ENCODE data around the gene CKMT2. TPM values are rescaled to one million over a fixed set of nuclear protein-coding genes. Genes with fewer than 3 reads are reported as not detected.
"Not testable (repeated sequence)": the region's sequence is repeated elsewhere in the genome, so short reads cannot be mapped to it uniquely, and the experiment has no call there.

CKMT2 gene
- total RNA-seq, 2 experiments from 2014 or later: not detected

DNA sequence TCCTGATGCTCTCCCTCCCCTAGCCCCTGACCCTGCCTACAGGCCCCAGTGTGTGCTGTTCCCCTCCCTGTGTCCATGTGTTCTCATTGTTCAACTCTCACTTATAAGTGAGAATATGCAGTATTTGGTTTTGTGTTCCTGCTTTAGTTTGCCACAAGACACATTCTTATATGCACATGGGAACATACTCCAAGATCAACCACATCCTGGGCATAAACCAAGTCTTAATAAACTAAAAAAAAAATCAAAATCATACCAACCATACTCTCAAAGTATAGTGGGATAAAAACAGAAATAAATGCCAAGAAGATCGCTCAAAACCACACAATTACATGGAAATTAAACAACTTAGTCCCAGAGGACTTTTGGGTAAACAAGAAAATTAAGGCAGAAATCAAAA lies 57.0 kb downstream of the CKMT2 start:
- ATAC-seq (no peak), DNase-seq (no peak)
- no peak overlapping the region for H3K27ac Mint-ChIP-seq
- no peaks in the 10 kb centered on the region for H3K27me3 Mint-ChIP-seq
- ChIA-PET POLR2A (no interaction called here), CTCF (no interaction called here)
- H3K9me3 Mint-ChIP-seq (ENCODE audit: low read depth): peaks cover 22% of the 10 kb centered on the region
- intact Hi-C loops (cut with DNase I, micrococcal nuclease): loop anchor here in 1 of 2 experiments (10.0 kb wide), 1 partner anchor 1785 kb away; the partner anchor contains the start of genes TMEM167A and XRCC4
- no peak overlapping the region for H3K4me3 Mint-ChIP-seq
- H3K36me3 Mint-ChIP-seq (ENCODE audit: low read depth): peaks cover 39% of the 10 kb centered on the region
- H3K4me1 Mint-ChIP-seq: peaks cover 61% of the 10 kb centered on the region

DNA sequence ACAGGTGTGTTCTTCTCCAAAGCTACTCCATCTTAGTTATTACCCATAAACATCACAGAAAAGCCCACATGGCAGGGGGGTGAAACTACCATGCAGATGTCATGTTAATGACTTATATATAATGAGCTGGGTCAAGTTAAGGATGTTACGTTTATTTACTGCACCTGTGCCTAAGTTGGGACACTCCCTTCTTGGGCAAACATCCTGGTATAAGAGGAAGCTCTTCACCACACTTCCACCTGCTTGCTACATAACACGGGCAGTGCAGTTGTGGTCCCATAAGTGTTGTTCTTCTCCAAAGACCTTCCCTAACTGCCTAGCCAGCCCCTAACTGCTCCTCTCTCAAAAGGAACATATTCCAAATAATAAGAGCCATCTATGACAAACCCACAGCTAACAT lies 59.0 kb downstream of the CKMT2 start:
- Mint-ChIP-seq H3K36me3 (ENCODE audit: low read depth) (peaks cover 33% of the 10 kb centered on the region), H3K27me3 (no peaks in the 10 kb centered on the region), H3K27ac (no peak overlapping the region), H3K4me3 (no peak overlapping the region), H3K4me1 (peaks cover 50% of the 10 kb centered on the region), H3K9me3 (ENCODE audit: low read depth) (peaks cover 22% of the 10 kb centered on the region)
- no peak for DNase-seq
- intact Hi-C loops (cut with DNase I, micrococcal nuclease): loop anchor here in 1 of 2 experiments (10.0 kb wide), 1 partner anchor 1783 kb away; the partner anchor contains the start of genes TMEM167A and XRCC4
- no peak for ATAC-seq
- ChIA-PET POLR2A (interaction anchor here (1.2 kb wide), 1 partner anchor 8 kb away, joined by 4 read pairs; no protein-coding TSS in a partner anchor), CTCF (interaction anchor here (0.8 kb wide), 2 partner anchors 10 to 34 kb away, joined by 3 to 4 read pairs; no protein-coding TSS in a partner anchor)

DNA sequence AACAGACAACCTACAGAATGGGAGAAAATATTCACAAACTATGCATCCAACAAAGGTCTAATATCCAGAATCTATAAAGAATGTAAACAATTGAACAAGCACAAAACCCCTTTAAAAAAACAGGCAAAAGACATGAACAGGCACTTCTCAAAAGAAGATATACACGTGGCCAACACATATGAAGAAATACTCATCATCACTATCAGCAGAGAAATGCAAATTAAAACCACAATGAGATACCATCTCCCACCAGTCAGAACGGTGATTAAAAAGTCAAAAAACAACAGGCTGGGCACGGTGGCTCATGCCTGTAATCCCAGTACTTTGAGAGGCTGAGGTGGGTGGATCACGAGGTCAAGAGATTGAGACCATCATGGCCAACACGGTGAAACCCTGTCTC lies 60.9 kb downstream of the CKMT2 start:
- ATAC-seq: peak; percentile 26
- H3K4me3 Mint-ChIP-seq, POLR2A ChIA-PET, H3K27me3 Mint-ChIP-seq, DNase-seq, CTCF ChIA-PET, H3K27ac Mint-ChIP-seq: not testable (repeated sequence)
- Mint-ChIP-seq H3K4me1 (peaks cover 51% of the 10 kb centered on the region), H3K9me3 (ENCODE audit: low read depth) (peaks cover 22% of the 10 kb centered on the region), H3K36me3 (ENCODE audit: low read depth) (peaks cover 38% of the 10 kb centered on the region)
- intact Hi-C loops (cut with DNase I, micrococcal nuclease): loop anchor here in 1 of 2 experiments (10.0 kb wide), 1 partner anchor 1781 kb away; the partner anchor contains the start of genes TMEM167A and XRCC4

DNA sequence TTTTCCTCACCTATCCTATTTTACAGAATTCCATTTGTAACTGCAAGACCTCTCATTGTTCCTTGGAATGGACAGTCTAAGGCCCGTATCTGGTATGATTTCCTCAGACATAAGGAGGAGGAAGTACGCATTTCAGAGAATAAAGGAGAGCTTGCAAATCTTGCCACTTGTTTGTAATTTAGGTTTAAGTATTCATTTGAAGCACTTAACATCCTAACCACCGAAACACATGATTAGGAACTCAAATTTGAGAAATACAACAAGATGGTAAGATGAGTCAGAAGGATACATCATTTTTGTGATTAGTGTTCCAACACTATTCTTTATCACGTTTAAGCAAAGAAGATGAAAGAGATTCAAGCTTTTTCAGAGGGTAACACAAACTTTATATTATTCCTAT lies 64.4 kb downstream of the CKMT2 start:
- Mint-ChIP-seq H3K27me3 (no peaks in the 10 kb centered on the region), H3K4me1 (peaks cover 41% of the 10 kb centered on the region), H3K9me3 (ENCODE audit: low read depth) (peaks cover 8% of the 10 kb centered on the region), H3K27ac (no peak overlapping the region), H3K36me3 (ENCODE audit: low read depth) (peaks cover 18% of the 10 kb centered on the region), H3K4me3 (no peak overlapping the region)
- DNase-seq (no peak), ATAC-seq (no peak)
- POLR2A ChIA-PET: no interaction called here
- intact Hi-C loops (cut with DNase I, micrococcal nuclease): loop anchor here in 1 of 2 experiments (10.0 kb wide), 1 partner anchor 1777 kb away; the partner anchor contains the start of genes TMEM167A and XRCC4
- CTCF ChIA-PET: interaction anchor here (0.6 to 3.4 kb wide), 4 partner anchors 10 to 626 kb away, joined by 3 to 23 read pairs (median 4); no protein-coding TSS in a partner anchor

DNA sequence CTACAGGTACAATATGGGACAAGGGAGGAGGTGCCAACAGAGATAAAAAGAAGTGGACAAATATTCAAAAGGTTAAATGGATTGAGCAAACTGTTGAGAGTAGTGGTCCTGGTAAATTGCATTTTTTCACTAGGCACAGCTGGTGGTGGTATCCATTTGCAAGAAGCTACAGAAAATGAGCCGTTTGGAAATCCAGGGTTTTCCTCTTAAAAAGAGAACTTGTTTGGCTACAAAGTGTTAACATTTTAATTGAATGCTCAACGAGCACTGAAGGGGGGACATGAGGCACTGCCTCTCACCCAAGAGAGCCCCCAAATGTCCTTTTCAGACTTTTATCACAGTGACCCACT lies 67.8 kb downstream of the CKMT2 start:
- peak overlapping the region; percentile 97 for H3K27ac Mint-ChIP-seq
- peaks cover 56% of the 10 kb centered on the region for H3K4me1 Mint-ChIP-seq
- ATAC-seq (no peak), DNase-seq (no peak)
- POLR2A ChIA-PET: interaction anchor here (1.1 kb wide), 1 partner anchor 9 kb away, joined by 4 read pairs; no protein-coding TSS in a partner anchor
- intact Hi-C loops (cut with DNase I, micrococcal nuclease): loop anchor here (1.0 to 10.0 kb wide), 12 partner anchors 104 to 978 kb away; partner anchors contain the start of genes ATG10 (in 2 of the 2), DHFR (in 1 of the 2), MSH3 (in 1 of the 2) and RASGRF2 (in 1 of the 2)
- peaks cover 15% of the 10 kb centered on the region for H3K36me3 Mint-ChIP-seq (ENCODE audit: low read depth)
- no peaks in the 10 kb centered on the region for H3K27me3 Mint-ChIP-seq
- H3K9me3 Mint-ChIP-seq (ENCODE audit: low read depth): no peaks in the 10 kb centered on the region
- H3K4me3 Mint-ChIP-seq: peak overlapping the region; percentile 86
- CTCF ChIA-PET: interaction anchor here (1.6 kb wide), 1 partner anchor 106 kb away, joined by 4 read pairs; no protein-coding TSS in a partner anchor

DNA sequence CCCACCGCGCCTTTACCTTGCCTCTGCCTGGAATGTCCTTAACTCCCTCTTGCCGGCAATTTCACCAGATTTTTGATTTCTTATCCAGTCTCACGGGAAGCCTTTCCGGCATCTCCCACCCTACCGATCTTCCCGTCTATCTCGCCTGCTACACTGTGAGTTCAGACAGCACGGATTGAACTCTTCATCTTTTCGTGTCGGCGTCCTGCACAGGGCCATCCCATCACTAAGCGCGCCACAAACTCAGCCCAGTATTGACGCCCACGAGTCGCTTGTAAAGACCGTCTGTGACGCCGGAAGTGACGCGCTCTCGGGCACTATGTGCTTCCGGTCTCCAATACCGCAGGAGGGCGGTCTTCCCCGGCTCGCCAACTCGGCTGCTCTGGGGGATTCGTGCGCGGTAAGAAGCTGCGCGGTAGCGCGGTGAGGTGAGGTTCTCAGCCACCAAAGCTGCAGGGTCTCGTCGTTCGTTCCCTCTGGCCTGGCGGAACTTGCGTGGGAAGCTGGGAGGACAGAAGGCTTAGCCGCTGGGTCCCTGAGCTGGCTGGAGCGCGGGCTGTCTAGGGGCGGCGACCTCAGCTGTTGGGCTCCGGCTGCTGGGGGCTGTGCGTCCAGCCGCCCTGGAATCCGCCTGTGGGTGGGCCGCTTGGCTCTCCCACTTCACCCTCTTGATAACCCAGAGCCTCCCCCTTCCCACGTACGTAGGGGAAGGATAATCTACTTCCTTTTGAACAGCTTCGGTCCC lies 68.3 kb downstream of the CKMT2 start, which contains the start of gene ZCCHC9:
TSS of gene ZCCHC9 (plus strand) at position 317 of the 745 bp plus-strand sequence. CDS start 3,171 bp downstream, outside the sequence.
- ChIA-PET POLR2A (interaction anchor here (0.6 kb wide), 1 partner anchor 149 kb away, joined by 4 read pairs; no protein-coding TSS in a partner anchor), CTCF (interaction anchor here (1.0 to 1.6 kb wide), 5 partner anchors 9 to 106 kb away, joined by 3 to 5 read pairs (median 4); no protein-coding TSS in a partner anchor)
- H3K4me1 Mint-ChIP-seq: peaks cover 57% of the 10 kb centered on the region
- peaks cover 17% of the 10 kb centered on the region for H3K36me3 Mint-ChIP-seq (ENCODE audit: low read depth)
- peak within 1 kb of the TSS; percentile 97 for H3K27ac Mint-ChIP-seq
- no peaks in the 10 kb centered on the region for H3K27me3 Mint-ChIP-seq
- peak; percentile 97 for DNase-seq
- H3K9me3 Mint-ChIP-seq (ENCODE audit: low read depth): no peaks in the 10 kb centered on the region
- H3K4me3 Mint-ChIP-seq: peak within 1 kb of the TSS; percentile 86
- intact Hi-C loops (cut with DNase I, micrococcal nuclease): loop anchor here (1.0 to 10.0 kb wide), 12 partner anchors 104 to 977 kb away; partner anchors contain the start of genes ATG10 (in 2 of the 2), DHFR (in 1 of the 2), MSH3 (in 1 of the 2) and RASGRF2 (in 1 of the 2)
- peak; percentile 90 for ATAC-seq

DNA sequence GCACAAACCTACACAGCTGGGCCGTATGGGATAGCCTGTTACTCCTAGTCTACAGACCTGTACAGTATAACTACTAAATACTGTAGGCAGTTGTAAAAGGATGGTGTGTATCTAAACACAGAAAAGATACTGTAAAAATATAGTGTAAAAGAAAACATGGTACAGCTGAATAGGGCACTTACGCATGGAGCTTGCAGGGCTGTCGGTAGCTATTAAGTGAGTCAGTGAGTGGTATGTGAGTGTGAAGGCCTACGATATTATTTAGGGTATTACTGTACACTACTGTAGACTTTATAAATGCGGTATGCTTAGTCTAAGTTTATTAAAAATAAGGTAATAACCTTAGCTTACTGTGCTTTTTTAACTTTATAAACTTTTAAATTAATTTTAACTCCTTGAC lies 69.5 kb downstream of the CKMT2 start:
- intact Hi-C loops (cut with DNase I, micrococcal nuclease): loop anchor here (5.0 to 10.0 kb wide), 8 partner anchors 105 to 865 kb away; partner anchors contain the start of genes ATG10 (in 2 of the 2) and RASGRF2 (in 1 of the 2)
- no peaks in the 10 kb centered on the region for H3K27me3 Mint-ChIP-seq
- H3K36me3 Mint-ChIP-seq (ENCODE audit: low read depth): peaks cover 15% of the 10 kb centered on the region
- H3K9me3 Mint-ChIP-seq (ENCODE audit: low read depth): no peaks in the 10 kb centered on the region
- peak overlapping the region; percentile 86 for H3K4me3 Mint-ChIP-seq
- peaks cover 50% of the 10 kb centered on the region for H3K4me1 Mint-ChIP-seq
- ChIA-PET CTCF (interaction anchor here (0.6 to 1.4 kb wide), 5 partner anchors 11 to 77 kb away, joined by 3 to 5 read pairs (median 4); no protein-coding TSS in a partner anchor), POLR2A (no interaction called here)
- DNase-seq: no peak
- ATAC-seq: no peak
- no peak overlapping the region for H3K27ac Mint-ChIP-seq

DNA sequence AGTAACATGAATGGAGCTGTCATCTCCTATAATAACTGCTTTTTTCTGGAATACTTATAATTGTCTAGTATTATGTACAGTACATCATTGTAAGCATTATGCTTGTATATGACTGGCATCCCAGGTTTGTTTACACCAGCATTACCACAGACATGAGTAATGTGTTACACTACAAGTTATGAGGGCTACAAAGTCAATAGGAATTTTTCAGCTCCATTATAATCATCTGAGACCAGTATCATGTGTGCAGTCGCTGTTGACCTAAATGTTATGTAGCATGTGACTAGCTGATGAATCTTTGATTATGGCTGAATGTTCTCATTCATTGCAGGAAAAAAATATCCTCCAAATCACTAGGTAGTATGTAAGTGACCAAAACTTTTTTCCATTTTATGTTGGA lies 70.4 kb downstream of the CKMT2 start:
- POLR2A ChIA-PET: interaction anchor here (0.6 kb wide), 1 partner anchor 22 kb away, joined by 3 read pairs; no protein-coding TSS in a partner anchor
- CTCF ChIA-PET: no interaction called here
- ATAC-seq (no peak), DNase-seq (no peak)
- Mint-ChIP-seq H3K4me1 (peaks cover 42% of the 10 kb centered on the region), H3K4me3 (no peak overlapping the region), H3K27ac (no peak overlapping the region), H3K36me3 (ENCODE audit: low read depth) (peaks cover 12% of the 10 kb centered on the region), H3K27me3 (no peaks in the 10 kb centered on the region), H3K9me3 (ENCODE audit: low read depth) (no peaks in the 10 kb centered on the region)
- intact Hi-C loops (cut with DNase I, micrococcal nuclease): loop anchor here (5.0 to 10.0 kb wide), 8 partner anchors 106 to 864 kb away; partner anchors contain the start of genes ATG10 (in 2 of the 2) and RASGRF2 (in 1 of the 2)

DNA sequence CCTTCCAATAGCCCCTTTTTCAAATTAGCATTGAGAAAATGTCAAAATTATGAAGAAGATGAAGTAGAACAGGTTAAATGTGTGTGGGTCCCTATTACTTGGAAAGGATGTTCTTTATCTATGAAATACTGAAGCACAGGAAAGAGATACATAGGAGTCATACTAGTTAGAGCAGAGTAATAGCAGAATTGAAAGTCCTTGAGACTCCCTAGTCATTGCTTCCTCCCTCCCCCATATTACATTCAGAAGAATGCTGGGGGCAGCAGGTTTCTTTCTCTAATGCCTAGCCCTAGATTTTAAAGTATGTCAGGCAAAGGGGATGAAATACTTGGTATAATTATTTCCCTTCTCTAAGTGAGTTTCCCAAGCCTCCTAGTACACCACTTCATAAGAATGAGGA lies 72.7 kb downstream of the CKMT2 start:
- Mint-ChIP-seq H3K27me3 (no peaks in the 10 kb centered on the region), H3K4me1 (peaks cover 24% of the 10 kb centered on the region), H3K27ac (no peak overlapping the region), H3K4me3 (no peak overlapping the region), H3K9me3 (ENCODE audit: low read depth) (no peaks in the 10 kb centered on the region), H3K36me3 (ENCODE audit: low read depth) (peaks cover 15% of the 10 kb centered on the region)
- ATAC-seq (peak; percentile 55), DNase-seq (peak; percentile 27)
- intact Hi-C loops (cut with DNase I, micrococcal nuclease): loop anchor here in 1 of 2 experiments (10.0 kb wide), 1 partner anchor 549 kb away; no protein-coding TSS in a partner anchor
- POLR2A ChIA-PET: no interaction called here
- CTCF ChIA-PET: no interaction called here

DNA sequence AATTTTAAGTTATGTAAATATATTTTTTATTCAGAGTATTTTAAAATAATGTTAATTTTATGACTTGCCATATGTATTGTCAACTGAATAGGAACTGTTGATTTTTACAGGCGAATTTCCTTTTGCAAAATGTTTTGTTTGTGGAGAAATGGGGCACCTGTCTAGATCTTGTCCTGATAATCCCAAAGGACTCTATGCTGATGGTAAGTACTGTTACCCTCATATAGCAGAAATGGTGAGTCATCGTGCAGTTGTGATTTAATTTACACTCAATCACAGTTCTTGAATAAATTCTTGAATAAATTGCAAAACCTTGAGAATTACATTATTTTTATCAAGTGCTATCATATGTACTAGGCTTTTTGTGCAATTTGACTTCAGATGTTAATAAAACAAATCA lies 75.7 kb downstream of the CKMT2 start:
- H3K9me3 Mint-ChIP-seq (ENCODE audit: low read depth): no peaks in the 10 kb centered on the region
- peaks cover 16% of the 10 kb centered on the region for H3K4me1 Mint-ChIP-seq
- no peak overlapping the region for H3K27ac Mint-ChIP-seq
- ChIA-PET CTCF (interaction anchor here (1.1 to 1.2 kb wide), 2 partner anchors 9 kb away, joined by 3 to 4 read pairs; no protein-coding TSS in a partner anchor), POLR2A (no interaction called here)
- intact Hi-C loops (cut with DNase I, micrococcal nuclease): loop anchor here in 1 of 2 experiments (10.0 kb wide), 1 partner anchor 546 kb away; no protein-coding TSS in a partner anchor
- ATAC-seq (no peak), DNase-seq (no peak)
- H3K36me3 Mint-ChIP-seq (ENCODE audit: low read depth): peaks cover 30% of the 10 kb centered on the region
- H3K4me3 Mint-ChIP-seq: no peak overlapping the region
- no peaks in the 10 kb centered on the region for H3K27me3 Mint-ChIP-seq
